GM19438 (cell line): Measurements from ENCODE around the gene IL20RA.
A peak's percentile ranks its signal among the peaks of the same experiment; 100 is the strongest.
"Not testable (repeated sequence)": the region's sequence is repeated elsewhere in the genome, so short reads cannot be mapped to it uniquely, and the experiment has no call there.

Experiments
- ATAC-seq: cut with Tn5 transposase; IDR thresholded peaks from one replicate; pipeline ENCODE4 v1.9.1; 2021; ENCODE audit warnings: low read depth; ENCODE audit not compliant: unreplicated experiment

Gene IL20RA

GRCh38 chr6:137044366-137045221 lies at the start of gene IL20RA:
Gene IL20RA (minus strand): TSS chr6:137044965. CDS start chr6:137044728, 237 bp downstream.
- ATAC-seq: no peak

- no peak for ATAC-seq
Measured at GRCh38 chr6:137093183-137094069, 48.7 kb upstream of the IL20RA start.

- no peak for ATAC-seq
Measured at GRCh38 chr6:137092018-137092417, 47.3 kb upstream of the IL20RA start.

GRCh38 chr6:137089305-137089704 lies 44.5 kb upstream of the IL20RA start:
- no peak for ATAC-seq

GRCh38 chr6:137087902-137088301 lies 43.1 kb upstream of the IL20RA start:
- no peak for ATAC-seq

GRCh38 chr6:137086031-137086430 lies 41.3 kb upstream of the IL20RA start:
- no peak for ATAC-seq

GRCh38 chr6:137084865-137085617 lies 40.3 kb upstream of the IL20RA start:
- no peak for ATAC-seq

GRCh38 chr6:137084090-137084489 lies 39.3 kb upstream of the IL20RA start:
- ATAC-seq: no peak

GRCh38 chr6:137081997-137082396 lies 37.2 kb upstream of the IL20RA start:
- no peak for ATAC-seq

- no peak for ATAC-seq
Measured at GRCh38 chr6:137080711-137081110, 35.9 kb upstream of the IL20RA start.

- ATAC-seq: peak; percentile 100
Measured at GRCh38 chr6:137076277-137077068, 31.7 kb upstream of the IL20RA start.

GRCh38 chr6:137075790-137076189 lies 31.0 kb upstream of the IL20RA start:
- not testable (repeated sequence) for ATAC-seq

- no peak for ATAC-seq
Measured at GRCh38 chr6:137070303-137070702, 25.5 kb upstream of the IL20RA start.

GRCh38 chr6:137067399-137067798 lies 22.6 kb upstream of the IL20RA start:
- no peak for ATAC-seq

- no peak for ATAC-seq
Measured at GRCh38 chr6:137058037-137058436, 13.3 kb upstream of the IL20RA start.

GRCh38 chr6:137056121-137056880 lies 11.5 kb upstream of the IL20RA start:
- ATAC-seq: no peak

- ATAC-seq: no peak
Measured at GRCh38 chr6:137051790-137052472, 7.2 kb upstream of the IL20RA start.

- no peak for ATAC-seq
Measured at GRCh38 chr6:137049095-137049494, 4.3 kb upstream of the IL20RA start.
